ENCODE measurements around the gene ATG7.

Gene ATG7

DNA sequence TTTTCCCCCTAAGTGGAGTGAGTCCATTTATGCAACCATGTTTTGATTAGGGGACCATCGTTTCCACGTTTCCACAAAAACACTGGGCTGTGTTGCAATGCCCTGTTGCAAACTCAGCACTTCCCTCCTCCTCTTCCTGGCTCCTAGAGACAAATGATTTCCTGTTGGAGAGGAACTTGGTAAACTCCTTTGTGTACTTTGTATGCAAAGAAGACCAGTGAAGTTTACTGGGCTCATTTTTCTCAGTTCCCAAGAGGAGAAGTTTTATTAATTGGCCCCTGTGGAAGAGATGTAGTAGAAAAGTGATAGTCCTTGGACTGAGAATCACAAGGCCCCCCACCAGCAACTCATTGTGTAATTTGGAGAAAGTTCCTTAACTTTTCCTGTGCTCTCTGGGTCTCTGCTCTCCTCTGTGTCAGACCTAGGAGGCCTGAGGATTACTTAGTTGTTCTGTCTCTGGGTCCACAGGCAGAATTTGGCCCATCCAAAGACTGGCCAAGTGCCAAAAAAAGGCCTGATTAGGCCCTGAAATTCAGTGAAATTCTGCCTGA is 95.0 kb downstream of the ATG7 start:
- no peak for TF ChIP-seq CTCF (IDR thresholded peaks at IDR 0.05; ENCODE audit: low read depth, low read length, missing control alignments)
- no peak for DNase-seq (ENCODE audit: low read depth)

GRCh38 chr3:11370191-11370590 is 98.0 kb downstream of the ATG7 start:
- no peak overlapping the region for H3K4me3 ChIP-seq (ENCODE audit: low read depth, low read length)
- DNase-seq (ENCODE audit: low read depth): no peak
- no peak for TF ChIP-seq CTCF (IDR thresholded peaks at IDR 0.05; ENCODE audit: low read depth, low read length, missing control alignments)

More for the DNA sequence above, 95.0 kb downstream of the ATG7 start:
- no peak overlapping the region for H3K4me3 ChIP-seq (ENCODE audit: low read depth, low read length)

GRCh38 chr3:11370966-11371365 is 98.8 kb downstream of the ATG7 start:
- no peak for DNase-seq (ENCODE audit: low read depth)
- H3K4me3 ChIP-seq (ENCODE audit: low read depth, low read length): no peak overlapping the region
- no peak for TF ChIP-seq CTCF (IDR thresholded peaks at IDR 0.05; ENCODE audit: low read depth, low read length, missing control alignments)

- H3K4me3 ChIP-seq (ENCODE audit: low read depth, low read length): no peak overlapping the region
- no peak for DNase-seq (ENCODE audit: low read depth)
- TF ChIP-seq CTCF (IDR thresholded peaks at IDR 0.05; ENCODE audit: low read depth, low read length, missing control alignments): no peak
Measured at GRCh38 chr3:11371747-11372146, 99.5 kb downstream of the ATG7 start.

DNA sequence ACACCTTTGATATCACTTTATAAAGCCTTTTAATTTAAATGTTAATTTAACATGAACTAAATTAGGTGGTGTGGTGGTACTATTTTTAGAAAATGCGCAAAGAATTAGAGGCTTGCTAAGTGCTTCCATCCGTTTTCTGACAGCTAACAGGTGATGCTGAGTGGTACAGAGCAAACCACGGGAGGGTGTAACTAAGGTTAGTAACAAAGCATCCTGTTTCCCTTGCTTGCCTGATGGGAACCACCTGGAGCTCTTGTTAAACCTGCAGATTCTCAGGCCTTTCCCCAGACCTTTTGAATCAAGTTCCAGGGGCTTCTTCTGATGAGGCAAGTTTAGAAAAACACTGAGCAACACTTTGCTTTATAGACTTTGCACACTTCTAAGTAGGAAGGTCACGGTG is 101.0 kb downstream of the ATG7 start:
- H3K4me3 ChIP-seq (ENCODE audit: low read depth, low read length): no peak overlapping the region
- TF ChIP-seq CTCF (IDR thresholded peaks at IDR 0.05; ENCODE audit: low read depth, low read length, missing control alignments): no peak
- DNase-seq (ENCODE audit: low read depth): peak; percentile 16

- no peak overlapping the region for H3K4me3 ChIP-seq (ENCODE audit: low read depth, low read length)
- TF ChIP-seq CTCF (IDR thresholded peaks at IDR 0.05; ENCODE audit: low read depth, low read length, missing control alignments): no peak
- no peak for DNase-seq (ENCODE audit: low read depth)
Measured at GRCh38 chr3:11373654-11374053, 101.5 kb downstream of the ATG7 start.

- no peak overlapping the region for H3K4me3 ChIP-seq (ENCODE audit: low read depth, low read length)
- no peak for DNase-seq (ENCODE audit: low read depth)
- TF ChIP-seq CTCF (IDR thresholded peaks at IDR 0.05; ENCODE audit: low read depth, low read length, missing control alignments): no peak
Measured at GRCh38 chr3:11375333-11376088, 103.3 kb downstream of the ATG7 start.

Measured in GM12864 (cell line).